GM13977 (cell line): ENCODE data around the gene VAMP8.
"Not testable (repeated sequence)": the region's sequence is repeated elsewhere in the genome, so short reads cannot be mapped to it uniquely, and the experiment has no call there.

ENCODE experiments used
- DNase-seq: peaks from one replicate; pipeline ENCODE4 v3.0.0; 2012; ENCODE audit warnings: low spot score
- in situ Hi-C: fragments of 300-500 bp; cut with MboI; formaldehyde crosslinking; loops from one replicate; pipeline ENCODE4 v1.12.0; 2022; ENCODE audit warnings: low sequenced_read_pairs, low pct_unique_long_range_greater_than_20kb, mixed read lengths, inconsistent platforms; ENCODE audit not compliant: unreplicated experiment
- TF ChIP-seq, protein P1 (sequence below): IDR thresholded peaks from 2 replicates; pipeline ENCODE4 v1.5.1; 2012; ENCODE audit warnings: mild to moderate bottlenecking, control low read depth; ENCODE audit not compliant: insufficient read depth; ENCODE audit errors: extremely low read depth, missing control alignments

VAMP8 gene

DNA sequence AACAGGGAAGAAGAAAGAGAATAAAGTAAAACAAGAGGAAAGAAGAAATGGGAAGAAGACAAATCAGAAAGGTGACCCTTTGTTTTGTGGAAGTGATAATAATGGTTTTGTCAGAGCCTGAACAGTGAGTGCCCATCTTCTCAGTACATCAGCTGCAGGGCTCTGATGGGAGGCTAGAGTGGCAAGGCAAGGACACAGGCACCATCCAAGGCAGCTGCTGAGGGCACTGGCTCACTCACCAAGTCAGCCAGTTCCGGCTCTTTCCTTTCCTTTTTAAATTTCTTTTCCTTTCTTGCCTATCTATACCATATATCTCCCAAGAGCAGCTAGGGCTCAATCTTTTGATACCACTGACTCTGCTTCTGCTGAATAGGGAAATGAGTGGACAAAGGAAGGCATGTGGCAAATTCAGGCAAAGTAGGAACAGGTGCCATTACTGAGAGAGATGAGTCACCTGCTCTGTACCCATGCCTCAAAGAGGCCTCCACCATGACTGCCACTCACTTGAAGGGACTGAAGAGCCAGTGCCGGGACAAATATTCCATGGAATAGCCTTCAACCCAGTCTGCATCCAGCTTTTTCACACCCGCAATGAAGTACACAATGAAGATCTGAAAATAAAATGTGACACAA is 22.3 kb upstream of the VAMP8 start:
- TF ChIP-seq, protein P1, sequence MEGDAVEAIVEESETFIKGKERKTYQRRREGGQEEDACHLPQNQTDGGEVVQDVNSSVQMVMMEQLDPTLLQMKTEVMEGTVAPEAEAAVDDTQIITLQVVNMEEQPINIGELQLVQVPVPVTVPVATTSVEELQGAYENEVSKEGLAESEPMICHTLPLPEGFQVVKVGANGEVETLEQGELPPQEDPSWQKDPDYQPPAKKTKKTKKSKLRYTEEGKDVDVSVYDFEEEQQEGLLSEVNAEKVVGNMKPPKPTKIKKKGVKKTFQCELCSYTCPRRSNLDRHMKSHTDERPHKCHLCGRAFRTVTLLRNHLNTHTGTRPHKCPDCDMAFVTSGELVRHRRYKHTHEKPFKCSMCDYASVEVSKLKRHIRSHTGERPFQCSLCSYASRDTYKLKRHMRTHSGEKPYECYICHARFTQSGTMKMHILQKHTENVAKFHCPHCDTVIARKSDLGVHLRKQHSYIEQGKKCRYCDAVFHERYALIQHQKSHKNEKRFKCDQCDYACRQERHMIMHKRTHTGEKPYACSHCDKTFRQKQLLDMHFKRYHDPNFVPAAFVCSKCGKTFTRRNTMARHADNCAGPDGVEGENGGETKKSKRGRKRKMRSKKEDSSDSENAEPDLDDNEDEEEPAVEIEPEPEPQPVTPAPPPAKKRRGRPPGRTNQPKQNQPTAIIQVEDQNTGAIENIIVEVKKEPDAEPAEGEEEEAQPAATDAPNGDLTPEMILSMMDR = no peak
- in situ Hi-C loops = loop anchor here (5.0 kb wide), 1 partner anchor 133 kb away; no protein-coding TSS in a partner anchor
- DNase-seq = no peak

DNA sequence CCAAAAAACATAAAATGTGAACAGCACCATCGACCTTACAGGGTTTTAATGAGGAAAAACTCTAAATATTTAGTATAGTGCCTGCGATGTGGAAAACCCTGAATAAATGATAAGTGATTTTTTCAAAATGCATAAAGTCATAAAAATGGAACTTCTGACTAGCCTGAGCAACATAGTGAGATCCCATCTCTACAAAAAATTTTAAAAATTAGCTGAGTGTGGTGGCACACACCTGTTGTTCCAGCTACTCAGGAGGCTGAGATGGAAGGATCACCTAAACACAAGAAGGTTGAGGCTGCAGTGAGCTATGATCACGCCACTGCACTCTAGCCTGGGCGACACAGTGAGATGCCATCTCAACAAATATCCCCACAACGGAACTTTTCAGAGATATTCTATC is 20.3 kb upstream of the VAMP8 start:
- in situ Hi-C loops = no loop called here
- DNase-seq = no peak
- TF ChIP-seq, protein P1 = no peak

DNA sequence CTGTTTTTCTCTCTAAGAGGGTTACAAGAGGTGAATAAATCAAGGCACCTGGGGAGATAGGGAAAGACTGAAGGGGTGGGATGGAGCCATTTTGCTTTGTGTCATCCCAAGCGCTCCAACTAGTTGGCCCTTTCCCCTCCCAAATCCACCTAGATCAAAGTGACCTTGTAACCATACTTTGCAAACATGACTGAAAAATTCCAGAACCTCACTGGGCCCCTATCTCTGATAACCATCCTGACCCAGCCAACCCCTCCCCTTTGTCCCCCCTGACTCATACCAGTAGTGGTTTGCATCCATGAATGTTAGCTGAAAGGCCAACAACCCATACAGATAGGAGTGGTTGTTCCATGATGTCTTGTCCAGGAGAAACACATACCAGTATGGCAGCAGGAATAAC is 19.2 kb upstream of the VAMP8 start:
- no peak for DNase-seq

GRCh38 chr2:85560403-85560726 is 17.0 kb upstream of the VAMP8 start:
- in situ Hi-C loops, DNase-seq: not testable (repeated sequence)

More for the DNA sequence above, 19.2 kb upstream of the VAMP8 start:
- TF ChIP-seq, protein P1 = no peak
- in situ Hi-C loops = no loop called here

DNA sequence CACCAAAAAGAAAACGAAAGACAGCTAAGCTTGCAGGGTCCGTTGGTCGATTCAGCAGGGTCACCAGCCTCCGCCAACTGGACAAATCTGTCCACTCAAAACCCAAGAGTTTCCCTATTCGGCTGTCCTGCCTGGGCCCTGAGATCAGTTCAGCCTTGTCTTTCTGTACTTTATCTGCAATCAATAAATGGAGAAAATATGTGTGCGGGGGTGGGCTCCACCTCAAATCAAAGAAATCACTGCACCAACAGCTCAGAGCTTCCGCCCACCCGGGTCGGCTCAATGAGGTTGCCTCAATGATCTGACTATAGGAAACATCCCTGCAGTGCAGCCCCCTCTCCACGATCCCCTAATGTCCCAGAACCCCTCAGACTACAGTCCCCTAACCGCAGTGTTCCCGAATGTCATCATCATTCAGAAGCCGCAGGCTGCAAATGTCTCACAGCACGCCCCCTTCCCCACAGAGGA is 16.5 kb upstream of the VAMP8 start:
- TF ChIP-seq, protein P1 = no peak
- in situ Hi-C loops = no loop called here
- DNase-seq = no peak

GRCh38 chr2:85561280-85562212 is 15.8 kb upstream of the VAMP8 start, which contains the start of gene GGCX:
TSS of gene GGCX (minus strand) at chr2:85561493. CDS start at chr2:85561428, 65 bp downstream.
- in situ Hi-C loops = no loop called here
- TF ChIP-seq, protein P1 = no peak
- peak; percentile 91 for DNase-seq

DNA sequence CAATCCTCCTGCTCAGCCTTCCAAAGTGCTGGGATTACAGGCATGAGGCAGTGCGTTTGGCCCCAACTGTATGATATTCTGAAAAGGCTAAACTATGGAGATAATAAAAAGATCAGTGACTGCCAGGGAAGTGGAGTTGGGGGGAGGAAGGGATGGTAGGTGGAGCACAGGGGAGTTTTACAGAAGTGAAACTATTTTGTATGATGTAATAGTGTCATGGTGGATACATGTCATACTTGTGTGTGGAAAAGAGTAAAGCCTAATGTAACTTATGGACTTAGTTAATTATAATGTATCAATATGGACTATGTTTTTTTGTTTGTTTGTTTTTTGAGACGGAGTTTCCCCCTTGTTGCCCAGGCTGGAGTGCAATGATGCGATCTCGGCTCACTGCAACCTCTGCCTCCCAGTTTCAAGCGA is 13.2 kb upstream of the VAMP8 start:
- in situ Hi-C loops = no loop called here
- DNase-seq = no peak
- TF ChIP-seq, protein P1 = no peak
